ENCODE results near the gene SMG1. TPM values are rescaled to one million over a fixed set of nuclear protein-coding genes. Genes with fewer than 3 reads are reported as not detected.

SMG1 gene
- total and polyA plus RNA-seq, 2 of the 13 experiments (the other 11 are each of a cell fraction or from before 2014, with no cell fraction given) = 48.7 to 53.7 TPM

DNA sequence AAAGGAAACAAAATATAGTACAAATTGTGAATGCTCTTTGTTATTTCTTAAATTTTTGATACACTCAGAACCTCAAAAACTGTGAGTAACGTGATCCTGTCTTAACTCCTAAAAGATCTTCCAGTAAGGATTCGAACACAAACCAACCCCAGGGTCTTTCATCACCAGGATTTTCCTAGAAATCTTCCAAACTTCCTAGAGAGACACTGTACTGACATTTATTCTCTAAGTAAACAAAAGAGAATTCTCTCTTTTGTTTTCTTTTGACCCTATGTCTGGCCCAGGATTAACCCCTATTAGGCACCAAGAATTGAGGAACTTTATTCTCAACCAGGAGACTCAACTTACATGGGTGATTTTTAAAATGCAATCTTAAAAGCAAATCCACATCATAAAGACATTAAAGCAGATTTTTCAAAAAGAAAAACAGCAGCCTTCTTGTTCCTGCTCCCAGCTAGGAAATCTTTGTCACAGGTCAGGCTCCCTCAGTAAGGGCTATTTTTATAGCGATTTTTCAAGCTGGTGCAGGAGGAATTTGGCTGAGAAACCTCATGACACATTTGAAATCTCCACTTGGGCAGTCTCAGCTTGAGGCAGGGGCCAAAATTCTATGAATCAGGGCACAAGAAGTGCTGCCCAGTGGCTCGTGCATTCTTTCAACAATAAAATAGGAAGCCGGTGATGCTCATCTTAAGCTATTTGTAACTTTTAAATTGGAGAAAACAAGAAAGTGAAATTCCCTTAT is 6.2 kb upstream of the SMG1 start (continued):
- TF ChIP-seq SAP130 (CRISPR knock-in tag; IDR thresholded peaks at IDR 0.05; ENCODE audit: low read depth) = peak; percentile 42; the same call in 1 of the 2 replicates
- TF ChIP-seq, protein P1, sequence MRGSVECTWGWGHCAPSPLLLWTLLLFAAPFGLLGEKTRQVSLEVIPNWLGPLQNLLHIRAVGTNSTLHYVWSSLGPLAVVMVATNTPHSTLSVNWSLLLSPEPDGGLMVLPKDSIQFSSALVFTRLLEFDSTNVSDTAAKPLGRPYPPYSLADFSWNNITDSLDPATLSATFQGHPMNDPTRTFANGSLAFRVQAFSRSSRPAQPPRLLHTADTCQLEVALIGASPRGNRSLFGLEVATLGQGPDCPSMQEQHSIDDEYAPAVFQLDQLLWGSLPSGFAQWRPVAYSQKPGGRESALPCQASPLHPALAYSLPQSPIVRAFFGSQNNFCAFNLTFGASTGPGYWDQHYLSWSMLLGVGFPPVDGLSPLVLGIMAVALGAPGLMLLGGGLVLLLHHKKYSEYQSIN (CRISPR knock-in tag; IDR thresholded peaks at IDR 0.05; ENCODE audit: borderline replicate concordance) = no peak
- TF ChIP-seq PAWR (CRISPR knock-in tag; IDR thresholded peaks at IDR 0.05; ENCODE audit: borderline replicate concordance) = no peak
- TF ChIP-seq MZF1 (CRISPR knock-in tag; IDR thresholded peaks at IDR 0.05; ENCODE audit: borderline replicate concordance) = no peak
- TF ChIP-seq, protein P2, sequence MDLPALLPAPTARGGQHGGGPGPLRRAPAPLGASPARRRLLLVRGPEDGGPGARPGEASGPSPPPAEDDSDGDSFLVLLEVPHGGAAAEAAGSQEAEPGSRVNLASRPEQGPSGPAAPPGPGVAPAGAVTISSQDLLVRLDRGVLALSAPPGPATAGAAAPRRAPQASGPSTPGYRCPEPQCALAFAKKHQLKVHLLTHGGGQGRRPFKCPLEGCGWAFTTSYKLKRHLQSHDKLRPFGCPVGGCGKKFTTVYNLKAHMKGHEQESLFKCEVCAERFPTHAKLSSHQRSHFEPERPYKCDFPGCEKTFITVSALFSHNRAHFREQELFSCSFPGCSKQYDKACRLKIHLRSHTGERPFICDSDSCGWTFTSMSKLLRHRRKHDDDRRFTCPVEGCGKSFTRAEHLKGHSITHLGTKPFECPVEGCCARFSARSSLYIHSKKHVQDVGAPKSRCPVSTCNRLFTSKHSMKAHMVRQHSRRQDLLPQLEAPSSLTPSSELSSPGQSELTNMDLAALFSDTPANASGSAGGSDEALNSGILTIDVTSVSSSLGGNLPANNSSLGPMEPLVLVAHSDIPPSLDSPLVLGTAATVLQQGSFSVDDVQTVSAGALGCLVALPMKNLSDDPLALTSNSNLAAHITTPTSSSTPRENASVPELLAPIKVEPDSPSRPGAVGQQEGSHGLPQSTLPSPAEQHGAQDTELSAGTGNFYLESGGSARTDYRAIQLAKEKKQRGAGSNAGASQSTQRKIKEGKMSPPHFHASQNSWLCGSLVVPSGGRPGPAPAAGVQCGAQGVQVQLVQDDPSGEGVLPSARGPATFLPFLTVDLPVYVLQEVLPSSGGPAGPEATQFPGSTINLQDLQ (CRISPR knock-in tag; IDR thresholded peaks at IDR 0.05) = no peak
- no peak for TF ChIP-seq IKZF4 (CRISPR knock-in tag; IDR thresholded peaks at IDR 0.05; ENCODE audit: borderline replicate concordance, low read depth, not compliant biosample characterization)
- no peak for TF ChIP-seq AHR (CRISPR knock-in tag; IDR thresholded peaks at IDR 0.05)
- TF ChIP-seq CEBPG (CRISPR knock-in tag; IDR thresholded peaks at IDR 0.05) = peak; percentile 60
- TF ChIP-seq, protein P3, sequence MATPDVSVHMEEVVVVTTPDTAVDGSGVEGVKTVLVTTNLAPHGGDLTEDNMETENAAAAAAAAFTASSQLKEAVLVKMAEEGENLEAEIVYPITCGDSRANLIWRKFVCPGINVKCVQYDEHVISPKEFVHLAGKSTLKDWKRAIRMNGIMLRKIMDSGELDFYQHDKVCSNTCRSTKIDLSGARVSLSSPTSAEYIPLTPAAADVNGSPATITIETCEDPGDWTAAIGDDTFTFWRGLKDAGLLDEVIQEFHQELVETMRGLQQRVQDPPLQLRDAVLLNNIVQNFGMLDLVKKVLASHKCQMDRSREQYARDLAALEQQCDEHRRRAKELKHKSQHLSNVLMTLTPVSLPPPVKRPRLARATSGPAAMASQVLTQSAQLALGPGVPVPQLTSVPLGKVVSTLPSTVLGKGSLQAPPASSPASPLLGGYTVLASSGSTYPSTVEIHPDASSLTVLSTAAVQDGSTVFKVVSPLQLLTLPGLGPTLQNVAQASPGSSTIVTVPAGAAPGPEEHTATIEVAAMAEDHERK (CRISPR knock-in tag; IDR thresholded peaks at IDR 0.05; ENCODE audit: low read depth) = no peak
- no peak for TF ChIP-seq CREB1 (IDR thresholded peaks at IDR 0.05)
- TF ChIP-seq CREB1 (CRISPR knock-in tag; IDR thresholded peaks at IDR 0.05) = no peak
- TF ChIP-seq PHF20 (CRISPR knock-in tag; IDR thresholded peaks at IDR 0.05) = no peak
- TF ChIP-seq SMAD3 (CRISPR knock-in tag; IDR thresholded peaks at IDR 0.05) = no peak
- TF ChIP-seq TFDP2 (CRISPR knock-in tag; IDR thresholded peaks at IDR 0.05) = no peak
- no peak for TF ChIP-seq ZNF772 (CRISPR knock-in tag; IDR thresholded peaks at IDR 0.05)
- no peak for TF ChIP-seq ZBTB20 (CRISPR knock-in tag; IDR thresholded peaks at IDR 0.05; ENCODE audit: borderline replicate concordance, low read depth)
- peak; percentile 94 for TF ChIP-seq SOX5 (CRISPR knock-in tag; IDR thresholded peaks at IDR 0.05; ENCODE audit: borderline replicate concordance)
- TF ChIP-seq CHD2 (IDR thresholded peaks at IDR 0.05; ENCODE audit: low read depth, low read length) = no peak
- no peak for TF ChIP-seq ZNF235 (CRISPR knock-in tag; IDR thresholded peaks at IDR 0.05; ENCODE audit: borderline replicate concordance)
- TF ChIP-seq TERF1 (CRISPR knock-in tag; IDR thresholded peaks at IDR 0.05) = no peak
- no peak for TF ChIP-seq ZNF773 (CRISPR knock-in tag; IDR thresholded peaks at IDR 0.05; ENCODE audit: borderline replicate concordance)
- TF ChIP-seq SRSF9 (IDR thresholded peaks at IDR 0.05; ENCODE audit: borderline replicate concordance, insufficient read depth, low read depth, low read length, poor library complexity, severe bottlenecking) = no peak
- TF ChIP-seq JUN (CRISPR knock-in tag; IDR thresholded peaks at IDR 0.05) = no peak
